DND-41 (cell line): ENCODE data around the gene SGCD.

Source experiments
- ATAC-seq: fragments of 200-7000 bp; cut with Tn5 transposase; 3 replicates; pipeline ENCODE4 v1.9.1; 2021; ENCODE audit warnings: low read depth; ENCODE audit not compliant: insufficient read depth
- DNase-seq: peaks from one replicate; pipeline ENCODE4 v3.0.0-alpha.2; 2020
- H2AFZ ChIP-seq: 2 replicates; pipeline ENCODE4 v1.6.0; 2012; ENCODE audit warnings: low read depth, low read length
- H3K27ac ChIP-seq: 2 replicates; pipeline ENCODE4 v1.5.1; 2012; ENCODE audit warnings: low read length, inconsistent platforms
- H3K27me3 ChIP-seq: fragments of 200-600 bp; sonication (generic); 2 replicates; pipeline ENCODE4 v1.6.0; 2012; ENCODE audit warnings: low read length, mild to moderate bottlenecking, inconsistent platforms; ENCODE audit not compliant: insufficient read depth, poor library complexity
- H3K36me3 ChIP-seq: 2 replicates; pipeline ENCODE4 v1.5.1; 2012; ENCODE audit warnings: low read length, inconsistent platforms; ENCODE audit not compliant: insufficient read depth
- H3K4me1 ChIP-seq: 2 replicates; pipeline ENCODE4 v1.5.1; 2012; ENCODE audit warnings: mild to moderate bottlenecking, low read length; ENCODE audit not compliant: insufficient read depth
- H3K4me2 ChIP-seq: 2 replicates; pipeline ENCODE4 v1.6.0; 2012; ENCODE audit warnings: mild to moderate bottlenecking, moderate library complexity, low read length, inconsistent platforms; ENCODE audit not compliant: insufficient read depth
- H3K4me3 ChIP-seq, 2 experiments: fragments of 200-600 bp in 1 of 2; shearing (Covaris generic) in 1 of 2; 2 replicates each; pipeline ENCODE4 v1.5.1; 2012 to 2016; ENCODE audit warnings: inconsistent platforms in 2 of 2, low read length in 2 of 2, mild to moderate bottlenecking in 2 of 2, low read depth in 1 of 2, moderate library complexity in 1 of 2
- H3K79me2 ChIP-seq: 2 replicates; pipeline ENCODE4 v1.6.0; 2012; ENCODE audit warnings: low read length, inconsistent platforms; ENCODE audit not compliant: insufficient read depth
- H3K9ac ChIP-seq: 2 replicates; pipeline ENCODE4 v1.6.0; 2012; ENCODE audit warnings: low read depth, mild to moderate bottlenecking, inconsistent platforms, low read length, moderate library complexity
- H3K9me3 ChIP-seq: 2 replicates; pipeline ENCODE4 v1.5.1; 2012; ENCODE audit warnings: low read length, moderate library complexity, mild to moderate bottlenecking, inconsistent platforms; ENCODE audit not compliant: insufficient read depth, severe bottlenecking
- H4K20me1 ChIP-seq: 2 replicates; pipeline ENCODE4 v1.6.0; 2012; ENCODE audit warnings: low read length; ENCODE audit not compliant: insufficient read depth
- CTCF ChIP-seq: IDR thresholded peaks from 2 replicates; pipeline ENCODE4 v1.5.1; 2012; ENCODE audit warnings: borderline replicate concordance, low read length, moderate library complexity, mild to moderate bottlenecking; ENCODE audit not compliant: poor library complexity, severe bottlenecking; ENCODE audit errors: extremely low read depth
- EZH2 ChIP-seq: IDR thresholded peaks from 3 replicates; pipeline ENCODE4 v1.6.1; 2012; ENCODE audit warnings: borderline replicate concordance, low read depth, mild to moderate bottlenecking, moderate library complexity, low read length, inconsistent platforms; ENCODE audit not compliant: severe bottlenecking

The SGCD gene

DNA sequence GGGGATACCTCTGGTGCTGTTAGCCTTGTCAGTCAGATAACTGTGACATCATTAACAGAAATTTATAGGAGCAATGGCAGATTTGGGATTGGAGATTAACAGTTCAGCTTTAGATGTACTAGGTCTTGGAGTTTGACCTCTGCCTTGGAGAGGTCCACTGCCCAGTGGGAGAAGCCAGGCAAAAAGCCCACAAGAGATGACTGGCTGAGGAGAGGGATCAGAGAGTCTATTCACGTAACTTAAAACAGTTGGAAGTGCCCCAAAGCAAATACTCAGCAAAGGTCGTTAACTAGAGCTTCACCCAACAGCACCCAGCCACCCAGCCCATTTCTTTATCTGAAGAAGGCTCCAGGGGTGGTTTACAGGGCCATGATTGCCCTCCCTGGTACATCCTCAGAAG, 290.5 kb downstream of the SGCD start:
- no peaks in the 10 kb centered on the region for H4K20me1 ChIP-seq
- H3K9me3 ChIP-seq: no peaks in the 10 kb centered on the region
- no peaks in the 10 kb centered on the region for H3K27me3 ChIP-seq
- H3K4me3 ChIP-seq: no peak overlapping the region
- H3K4me1 ChIP-seq: no peaks in the 10 kb centered on the region
- TF ChIP-seq CTCF: no peak
- no peak for TF ChIP-seq EZH2
- DNase-seq (no peak), ATAC-seq (no peak)
- no peaks in the 10 kb centered on the region for H3K79me2 ChIP-seq
- H3K27ac ChIP-seq: no peak overlapping the region
- no peak overlapping the region for H2AFZ ChIP-seq
- H3K36me3 ChIP-seq: no peaks in the 10 kb centered on the region
- no peak overlapping the region for H3K9ac ChIP-seq
- H3K4me2 ChIP-seq: no peak overlapping the region

DNA sequence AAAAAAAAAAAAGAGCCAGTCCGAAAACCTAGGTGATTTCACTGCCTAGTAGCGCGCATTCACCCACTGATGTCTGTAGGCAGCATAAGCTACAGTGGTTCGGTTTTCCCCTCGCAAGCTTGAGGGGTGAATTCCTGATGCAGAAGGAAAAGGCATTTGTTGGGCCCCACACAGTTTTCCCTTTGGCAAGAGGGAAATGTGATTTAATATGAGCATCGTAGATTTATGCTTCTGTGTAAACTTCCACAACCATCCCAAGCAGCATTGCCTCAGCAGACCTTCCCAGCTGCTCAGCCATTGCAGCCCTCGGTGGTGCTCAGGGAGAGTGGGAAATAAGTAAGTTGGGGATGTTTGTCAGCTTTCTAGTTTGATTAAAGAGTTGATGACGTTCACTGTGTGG, 291.6 kb downstream of the SGCD start:
- H3K4me1 ChIP-seq: no peaks in the 10 kb centered on the region
- no peak overlapping the region for H3K4me2 ChIP-seq
- H4K20me1 ChIP-seq: no peaks in the 10 kb centered on the region
- DNase-seq: no peak
- TF ChIP-seq EZH2: no peak
- no peaks in the 10 kb centered on the region for H3K36me3 ChIP-seq
- H3K27me3 ChIP-seq: no peaks in the 10 kb centered on the region
- H3K9me3 ChIP-seq: no peaks in the 10 kb centered on the region
- no peak overlapping the region for H2AFZ ChIP-seq
- no peak for ATAC-seq
- no peak overlapping the region for H3K4me3 ChIP-seq
- no peak overlapping the region for H3K9ac ChIP-seq
- H3K79me2 ChIP-seq: no peaks in the 10 kb centered on the region
- no peak overlapping the region for H3K27ac ChIP-seq

DNA sequence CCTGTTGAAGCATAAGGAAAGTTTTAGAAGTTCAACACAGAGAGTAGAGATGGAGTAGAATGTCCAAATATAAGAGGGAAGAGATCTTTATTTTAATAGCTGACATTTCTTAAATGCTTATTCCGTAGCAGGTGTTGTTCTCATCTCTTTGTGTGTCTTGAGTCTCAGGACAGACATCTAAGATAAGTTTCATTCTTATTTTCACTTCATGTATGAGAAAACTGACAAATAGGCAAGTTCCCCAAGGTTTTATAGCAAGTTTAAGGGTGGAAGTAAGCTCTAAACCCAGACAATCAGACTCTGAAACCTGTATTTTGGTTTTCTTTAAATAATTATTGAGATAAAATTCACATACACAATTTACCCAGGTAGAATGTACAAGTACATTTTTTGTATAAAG, 294.8 kb downstream of the SGCD start:
- TF ChIP-seq CTCF (no peak), EZH2 (no peak)
- ATAC-seq: no peak
- Histone ChIP-seq H3K4me2 (no peak overlapping the region), H3K27me3 (no peaks in the 10 kb centered on the region), H2AFZ (no peak overlapping the region), H3K4me1 (no peaks in the 10 kb centered on the region), H4K20me1 (no peaks in the 10 kb centered on the region), H3K4me3 (no peak overlapping the region), H3K9ac (no peak overlapping the region), H3K36me3 (no peaks in the 10 kb centered on the region), H3K27ac (no peak overlapping the region), H3K9me3 (no peaks in the 10 kb centered on the region), H3K79me2 (no peaks in the 10 kb centered on the region)
- DNase-seq: no peak

GRCh38 chr5:156623381-156624040, 296.5 kb downstream of the SGCD start:
- H3K4me3 ChIP-seq: no peak overlapping the region
- no peak for DNase-seq
- no peak overlapping the region for H3K9ac ChIP-seq
- H3K36me3 ChIP-seq: no peaks in the 10 kb centered on the region
- H3K79me2 ChIP-seq: no peaks in the 10 kb centered on the region
- H3K4me1 ChIP-seq: no peaks in the 10 kb centered on the region
- ATAC-seq: no peak
- H3K4me2 ChIP-seq: no peak overlapping the region
- H3K9me3 ChIP-seq: no peaks in the 10 kb centered on the region
- H3K27me3 ChIP-seq: no peaks in the 10 kb centered on the region
- no peak overlapping the region for H2AFZ ChIP-seq
- TF ChIP-seq CTCF (no peak), EZH2 (no peak)
- H4K20me1 ChIP-seq: no peaks in the 10 kb centered on the region
- no peak overlapping the region for H3K27ac ChIP-seq
